ENCODE results near the gene PLA2G12A. TPM values are rescaled to one million over a fixed set of nuclear protein-coding genes. Genes with fewer than 3 reads are reported as not detected.

The PLA2G12A gene
- total RNA-seq, 1 donor from 2014 or later, result 51.0 TPM

DNA sequence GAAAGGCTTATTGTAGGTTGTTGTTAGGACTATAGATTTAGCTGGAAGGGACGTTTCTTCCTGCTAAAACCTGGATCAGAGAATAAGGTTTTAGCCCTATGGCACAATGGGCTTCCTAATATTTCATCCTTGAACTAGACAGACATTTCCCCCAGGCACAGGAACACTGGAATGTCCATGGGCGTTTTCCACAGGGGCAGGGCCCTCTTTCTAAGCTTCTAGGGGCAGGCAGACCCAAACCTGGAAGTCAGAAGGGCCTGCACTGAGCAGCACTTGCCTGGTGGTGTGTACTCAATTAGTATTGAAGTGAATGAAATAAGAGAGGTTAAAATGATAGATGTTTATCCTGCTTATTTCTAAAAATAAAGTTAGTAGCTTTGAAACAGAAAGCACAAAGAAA is 67.8 kb downstream of the PLA2G12A start:
- Mint-ChIP-seq H3K4me3 (no peak overlapping the region), H3K36me3 (no peaks in the 10 kb centered on the region), H3K9me3 (no peaks in the 10 kb centered on the region), H3K27me3 (ENCODE audit: low read depth) (no peaks in the 10 kb centered on the region), H3K27ac (no peak overlapping the region), H3K4me1 (no peaks in the 10 kb centered on the region)
- DNase-seq (ENCODE audit: low spot score in 2 of 2, unreplicated experiment in 2 of 2), result no peak
- no peak for TF ChIP-seq CTCF (IDR thresholded peaks at IDR 0.05; ENCODE audit: unreplicated experiment)

Other genes with a start within 250 kb of the PLA2G12A start
- gene MCUB, start 169.8 kb downstream of the PLA2G12A start, total RNA-seq, result 1.9 to 3.9 TPM (median 3.0 TPM) in 3 replicates
- gene CASP6, start 26.6 kb downstream of the PLA2G12A start, total RNA-seq, result 36.7 to 38.2 TPM (median 37.3 TPM) in 3 replicates
- gene CFI, start 71.9 kb upstream of the PLA2G12A start, total RNA-seq, result 485 to 506 TPM (median 505 TPM) in 3 replicates
- gene GAR1, start 85.7 kb upstream of the PLA2G12A start, total RNA-seq, result 25.6 to 29.5 TPM (median 27.8 TPM) in 3 replicates
- 0.29 to 0.45 TPM (median 0.40 TPM) in 3 replicates for gene RRH, start 97.9 kb upstream of the PLA2G12A start, total RNA-seq
- gene LRIT3, start 118.0 kb upstream of the PLA2G12A start, total RNA-seq, result 0.14 to 0.29 TPM (median 0.16 TPM) in 3 replicates
- 1.0 to 2.0 TPM (median 1.3 TPM) in 3 replicates for gene EGF, start 182.8 kb upstream of the PLA2G12A start, total RNA-seq

Data from mesothelial cell of epicardium (in vitro differentiated cells).